Measurements from ENCODE around the gene POMGNT1.
"Not testable (repeated sequence)": the region's sequence is repeated elsewhere in the genome, so short reads cannot be mapped to it uniquely, and the experiment has no call there.

POMGNT1 gene

DNA sequence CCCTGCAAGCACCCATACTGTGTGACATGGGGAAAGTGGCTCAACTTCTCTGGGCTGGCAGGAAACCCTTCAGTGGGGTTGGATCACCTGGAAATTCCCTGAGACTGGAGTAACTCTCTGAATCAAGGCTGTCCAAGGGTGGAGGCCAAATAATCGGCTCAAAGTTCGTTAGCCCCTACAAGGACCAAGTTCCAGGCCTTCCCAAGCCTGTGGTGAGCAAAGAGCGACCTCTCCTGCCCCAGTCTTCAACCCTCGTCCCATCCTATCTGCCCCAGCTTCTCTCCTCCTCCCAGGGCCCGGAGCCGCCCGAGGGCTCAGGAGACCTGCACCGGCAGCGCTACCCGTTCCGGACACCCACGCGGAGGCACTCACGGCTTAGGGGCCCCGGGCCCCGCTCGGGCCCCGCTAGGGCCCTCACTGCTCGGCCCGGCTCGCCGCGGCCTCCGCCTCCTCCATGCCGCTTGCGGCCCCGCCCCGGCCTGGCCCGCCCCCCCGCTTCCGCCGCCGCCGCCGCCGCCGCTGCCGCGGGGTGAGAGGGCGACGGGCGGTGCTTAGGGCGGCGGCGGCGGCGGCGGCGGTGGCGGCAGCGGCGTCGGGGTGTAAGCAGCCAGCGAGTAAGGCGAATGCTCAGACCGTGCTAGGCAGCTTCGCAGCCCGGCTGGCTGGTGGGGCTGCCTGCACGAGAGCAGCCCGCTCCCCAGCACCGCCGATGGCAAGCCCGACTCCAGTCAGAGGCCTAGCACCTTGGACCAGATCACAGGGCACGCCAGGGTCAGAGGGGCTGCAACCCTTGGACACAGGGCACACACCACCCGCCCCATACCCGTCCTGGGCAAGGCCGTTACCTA lies at the start of gene POMGNT1:
Gene POMGNT1, minus strand, starts transcription at position 471 of the 848 bp plus-strand sequence. CDS start 613 bp downstream, outside the sequence.
- Mint-ChIP-seq H3K4me3 (peak within 1 kb of the TSS; percentile 87), H3K36me3 (ENCODE audit: low read depth) (peaks cover 6% of the 10 kb centered on the region), H3K27me3 (peaks cover 3% of the 10 kb centered on the region), H3K9me3 (no peaks in the 10 kb centered on the region), H3K4me1 (peaks cover 23% of the 10 kb centered on the region), H3K27ac (peak within 1 kb of the TSS; percentile 79)
- DNase-seq (peak; percentile 77), ATAC-seq (peak; percentile 96)

DNA sequence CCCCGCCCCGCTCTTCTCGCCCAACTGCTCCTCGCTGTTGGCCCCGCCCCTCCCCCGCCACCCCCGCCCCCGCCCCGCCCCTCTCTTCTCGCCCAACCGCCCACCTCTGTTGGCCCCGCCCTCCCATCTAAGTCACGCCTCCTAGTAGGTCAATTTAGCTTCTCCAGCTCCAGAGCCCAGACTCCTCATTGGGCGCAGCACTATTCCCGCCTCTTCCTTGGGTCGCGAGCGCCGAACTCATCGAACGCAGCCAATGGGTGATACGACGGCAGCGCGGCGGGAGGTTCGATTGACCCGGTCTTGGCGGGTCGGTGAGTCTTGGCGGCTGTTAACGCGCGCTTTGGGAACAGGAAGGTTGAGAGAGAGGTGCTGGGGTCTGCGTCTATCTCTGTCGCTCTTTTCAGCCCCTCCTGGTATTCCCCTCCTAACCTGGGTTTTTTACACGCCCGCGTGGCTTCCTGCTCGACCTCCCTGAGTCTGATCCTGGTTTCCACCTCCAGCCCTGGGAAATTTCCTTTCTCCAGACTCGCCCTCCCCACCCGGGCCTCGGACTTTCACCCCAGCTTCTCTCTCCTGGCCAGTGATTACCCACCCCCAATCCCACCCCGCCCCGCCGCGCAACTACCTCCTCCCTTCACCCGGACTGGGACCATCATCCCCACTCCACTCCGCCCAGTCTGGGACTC lies 49.3 kb upstream of the POMGNT1 start, which contains the start of gene RAD54L:
Gene RAD54L, plus strand, starts transcription at position 328 of the 686 bp plus-strand sequence. CDS start 643 bp downstream, outside the sequence.
- ATAC-seq (peak; percentile 93), DNase-seq (peak; percentile 96)
- Mint-ChIP-seq H3K4me3 (peak within 1 kb of the TSS; percentile 95), H3K4me1 (peaks cover 29% of the 10 kb centered on the region), H3K27ac (peak within 1 kb of the TSS; percentile 94), H3K9me3 (no peaks in the 10 kb centered on the region), H3K36me3 (ENCODE audit: low read depth) (peaks cover 33% of the 10 kb centered on the region), H3K27me3 (no peaks in the 10 kb centered on the region)

DNA sequence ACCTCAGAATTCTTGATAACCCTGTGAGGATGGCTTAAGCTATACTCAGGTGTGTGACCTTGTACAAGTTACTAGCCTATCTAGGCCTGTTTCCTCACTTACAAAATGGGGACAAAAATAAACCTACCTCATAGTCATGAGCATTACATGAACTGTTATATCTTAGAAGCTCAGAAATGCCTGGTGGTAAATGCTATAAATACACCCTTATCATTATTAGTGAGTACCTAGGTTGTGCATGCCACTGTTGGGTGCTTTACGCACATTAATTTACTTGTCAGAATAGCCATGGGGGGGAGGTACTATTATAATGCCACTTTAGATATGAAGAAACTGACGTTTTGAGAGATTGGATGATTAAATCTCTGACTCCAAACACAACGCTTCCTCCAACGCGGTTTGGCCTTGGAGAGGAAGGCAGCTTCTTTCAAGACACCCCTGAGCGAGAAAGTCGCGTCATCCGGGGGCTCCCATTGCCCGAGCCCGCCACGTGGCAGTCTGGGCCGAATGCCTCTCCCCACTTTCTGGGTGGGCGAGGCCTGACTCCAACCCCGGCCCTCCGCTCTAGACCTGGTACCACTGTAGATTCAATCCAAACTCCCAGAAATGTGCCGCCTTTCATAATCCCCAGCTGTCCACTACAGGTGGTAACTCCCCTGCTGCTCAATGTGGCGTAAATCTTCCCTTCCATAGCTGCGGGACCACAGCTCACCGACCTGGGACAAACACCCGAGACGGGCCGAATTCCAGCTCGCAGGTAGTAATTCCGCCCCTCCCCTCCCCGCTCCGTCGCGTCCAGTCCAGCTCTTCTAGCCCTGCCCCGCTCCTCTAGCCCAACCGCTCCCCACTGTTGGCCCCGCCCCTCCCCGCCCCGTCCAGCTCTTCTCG lies 48.6 kb upstream of the POMGNT1 start:
- DNase-seq (peak; percentile 73), ATAC-seq (peak; percentile 67)
- peaks cover 29% of the 10 kb centered on the region for H3K4me1 Mint-ChIP-seq
- peak overlapping the region; percentile 95 for H3K4me3 Mint-ChIP-seq
- H3K27me3 Mint-ChIP-seq: no peaks in the 10 kb centered on the region
- peaks cover 25% of the 10 kb centered on the region for H3K36me3 Mint-ChIP-seq (ENCODE audit: low read depth)
- no peaks in the 10 kb centered on the region for H3K9me3 Mint-ChIP-seq
- H3K27ac Mint-ChIP-seq: peak overlapping the region; percentile 94

DNA sequence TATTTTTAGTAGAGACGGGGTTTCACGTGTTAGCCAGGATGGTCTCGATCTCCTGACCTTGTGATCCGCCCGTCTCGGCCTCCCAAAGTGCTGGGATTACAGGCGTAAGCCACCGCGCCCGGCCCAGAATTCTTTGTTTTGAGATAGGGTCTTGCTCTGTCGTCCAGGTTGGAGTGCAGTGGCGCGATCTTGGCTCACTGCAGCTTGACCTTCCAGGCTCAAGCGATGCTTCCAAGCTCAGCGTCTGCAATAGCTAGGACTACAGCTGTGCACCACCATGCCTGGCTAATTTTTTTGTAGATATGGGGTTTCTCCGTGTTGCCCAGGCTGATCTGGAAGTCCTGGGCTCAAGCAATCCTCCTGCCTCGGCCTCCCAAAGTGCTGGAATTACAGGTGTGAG lies 47.9 kb upstream of the POMGNT1 start:
- peaks cover 29% of the 10 kb centered on the region for H3K4me1 Mint-ChIP-seq
- not testable (repeated sequence) for ATAC-seq, H3K27ac Mint-ChIP-seq, H3K27me3 Mint-ChIP-seq, H3K9me3 Mint-ChIP-seq, DNase-seq
- H3K36me3 Mint-ChIP-seq (ENCODE audit: low read depth): peaks cover 20% of the 10 kb centered on the region
- H3K4me3 Mint-ChIP-seq: peak overlapping the region; percentile 95

DNA sequence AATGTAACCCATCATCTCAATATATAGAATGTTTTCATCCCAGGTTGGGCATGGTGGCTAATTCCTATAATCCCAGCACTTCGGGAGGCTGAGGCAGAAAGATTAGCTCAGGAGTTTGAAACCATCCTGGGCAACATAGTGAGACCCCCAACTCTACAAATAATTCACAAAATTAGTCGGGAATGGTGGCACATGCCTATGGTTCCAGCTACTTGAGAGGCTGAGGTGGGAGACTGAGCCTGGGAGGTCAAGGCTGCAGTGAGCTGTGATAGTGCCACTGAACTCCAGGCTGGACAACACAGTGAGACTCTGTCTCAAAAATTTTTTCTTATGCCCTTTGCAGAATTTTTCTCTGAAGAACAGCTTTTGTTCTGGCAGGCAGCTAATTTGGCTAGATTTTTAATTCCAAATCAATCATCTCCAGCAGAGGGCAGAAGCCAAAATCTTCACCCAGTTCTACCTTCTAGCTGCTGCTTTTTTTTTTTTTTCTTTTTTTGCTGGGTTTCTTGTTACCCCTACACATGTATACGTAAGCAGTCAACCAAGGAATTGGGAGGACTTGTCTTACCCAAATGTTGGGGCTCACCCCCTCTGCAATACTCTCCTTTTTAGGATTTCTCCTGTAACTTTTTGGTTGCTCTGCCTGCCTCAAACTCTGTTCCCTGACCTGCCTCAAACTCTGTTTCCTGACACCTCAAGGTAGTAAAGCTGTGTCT lies 46.6 kb upstream of the POMGNT1 start:
- ATAC-seq: no peak
- Mint-ChIP-seq H3K4me1 (peaks cover 28% of the 10 kb centered on the region), H3K27ac (no peak overlapping the region), H3K9me3 (no peaks in the 10 kb centered on the region), H3K36me3 (ENCODE audit: low read depth) (peaks cover 10% of the 10 kb centered on the region), H3K27me3 (no peaks in the 10 kb centered on the region), H3K4me3 (no peak overlapping the region)
- no peak for DNase-seq

DNA sequence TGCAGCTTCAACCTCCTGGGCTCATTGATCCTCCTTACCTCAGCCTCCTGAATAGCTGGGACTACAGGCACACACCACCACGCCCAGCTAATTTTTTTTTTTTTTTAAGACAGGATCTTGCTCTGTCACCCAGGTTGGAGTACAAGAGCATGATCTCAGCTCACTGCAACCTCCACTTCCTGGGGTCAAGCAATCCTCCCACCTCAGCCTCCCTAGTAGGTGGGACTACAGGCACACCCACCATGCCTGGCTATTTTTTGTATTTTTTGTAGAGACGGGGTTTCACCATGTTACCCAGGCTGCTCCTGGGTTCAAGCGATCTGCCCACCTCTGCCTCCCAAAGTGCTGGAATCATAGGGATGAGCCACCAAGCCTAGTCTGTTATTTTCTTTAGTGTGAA lies 45.6 kb upstream of the POMGNT1 start:
- H3K27me3 Mint-ChIP-seq; H3K9me3 Mint-ChIP-seq; H3K36me3 Mint-ChIP-seq (ENCODE audit: low read depth); H3K4me3 Mint-ChIP-seq; ATAC-seq; DNase-seq; H3K27ac Mint-ChIP-seq: not testable (repeated sequence)
- peaks cover 18% of the 10 kb centered on the region for H3K4me1 Mint-ChIP-seq

DNA sequence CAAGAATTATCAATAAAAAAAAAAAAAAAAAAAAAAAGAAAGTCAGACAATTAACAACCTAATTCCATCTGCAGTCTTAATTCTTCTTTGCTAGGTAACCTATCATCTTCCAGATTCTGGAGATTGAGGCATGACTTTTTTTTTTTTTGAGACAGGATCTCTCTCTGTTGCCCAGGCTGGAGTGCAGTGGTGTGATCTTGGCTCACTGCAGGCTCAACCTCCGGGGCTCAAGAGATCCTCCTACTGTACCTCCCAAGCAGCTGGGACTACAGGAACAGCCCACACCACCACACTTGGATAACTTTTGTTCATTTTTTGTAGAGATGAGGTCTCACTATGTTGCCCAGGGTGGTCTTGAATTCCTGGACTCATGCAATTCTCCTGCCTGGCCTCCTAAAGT lies 44.7 kb upstream of the POMGNT1 start:
- no peak overlapping the region for H3K4me3 Mint-ChIP-seq
- peaks cover 13% of the 10 kb centered on the region for H3K4me1 Mint-ChIP-seq
- peaks cover 8% of the 10 kb centered on the region for H3K9me3 Mint-ChIP-seq
- ATAC-seq (no peak), DNase-seq (no peak)
- no peaks in the 10 kb centered on the region for H3K27me3 Mint-ChIP-seq
- no peaks in the 10 kb centered on the region for H3K36me3 Mint-ChIP-seq (ENCODE audit: low read depth)
- H3K27ac Mint-ChIP-seq: no peak overlapping the region

DNA sequence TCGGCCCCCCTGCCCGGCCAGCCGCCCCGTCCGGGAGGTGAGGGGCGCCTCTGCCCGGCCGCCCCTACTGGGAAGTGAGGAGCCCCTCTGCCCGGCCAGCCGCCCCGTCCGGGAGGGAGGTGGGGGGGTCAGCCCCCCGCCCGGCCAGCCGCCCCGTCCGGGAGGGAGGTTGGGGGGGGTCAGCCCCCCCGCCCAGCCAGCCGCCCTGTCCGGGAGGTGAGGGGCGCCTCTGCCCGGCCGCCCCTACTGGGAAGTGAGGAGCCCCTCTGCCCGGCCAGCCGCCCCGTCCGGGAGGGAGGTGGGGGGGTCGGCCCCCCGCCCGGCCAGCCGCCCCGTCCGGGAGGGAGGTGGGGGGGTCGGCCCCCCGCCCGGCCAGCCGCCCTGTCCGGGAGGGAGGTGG lies 43.5 kb upstream of the POMGNT1 start:
- H3K9me3 Mint-ChIP-seq; H3K27ac Mint-ChIP-seq; H3K27me3 Mint-ChIP-seq; H3K4me3 Mint-ChIP-seq; DNase-seq; H3K4me1 Mint-ChIP-seq; ATAC-seq; H3K36me3 Mint-ChIP-seq (ENCODE audit: low read depth): not testable (repeated sequence)

DNA sequence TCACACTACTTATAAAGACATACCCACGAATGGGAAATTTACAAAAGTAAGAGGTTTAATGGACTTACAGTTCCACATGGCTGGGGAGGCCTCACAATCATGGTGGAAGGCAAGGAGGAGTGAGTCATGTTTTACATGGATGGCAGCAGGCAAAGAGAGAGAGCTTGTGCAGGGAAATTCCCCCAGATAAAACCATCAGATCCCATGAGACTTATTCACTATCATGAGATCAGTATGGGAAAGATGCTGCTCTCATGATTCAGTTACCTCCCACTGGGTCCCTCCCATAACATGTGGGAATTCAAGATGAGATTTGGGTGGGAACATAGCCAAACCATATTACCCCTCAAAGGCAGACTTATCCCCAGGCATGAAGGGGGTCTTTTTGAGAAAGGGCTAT lies 40.6 kb upstream of the POMGNT1 start:
- DNase-seq; ATAC-seq; H3K4me1 Mint-ChIP-seq; H3K27me3 Mint-ChIP-seq; H3K36me3 Mint-ChIP-seq (ENCODE audit: low read depth); H3K27ac Mint-ChIP-seq; H3K9me3 Mint-ChIP-seq; H3K4me3 Mint-ChIP-seq: not testable (repeated sequence)

DNA sequence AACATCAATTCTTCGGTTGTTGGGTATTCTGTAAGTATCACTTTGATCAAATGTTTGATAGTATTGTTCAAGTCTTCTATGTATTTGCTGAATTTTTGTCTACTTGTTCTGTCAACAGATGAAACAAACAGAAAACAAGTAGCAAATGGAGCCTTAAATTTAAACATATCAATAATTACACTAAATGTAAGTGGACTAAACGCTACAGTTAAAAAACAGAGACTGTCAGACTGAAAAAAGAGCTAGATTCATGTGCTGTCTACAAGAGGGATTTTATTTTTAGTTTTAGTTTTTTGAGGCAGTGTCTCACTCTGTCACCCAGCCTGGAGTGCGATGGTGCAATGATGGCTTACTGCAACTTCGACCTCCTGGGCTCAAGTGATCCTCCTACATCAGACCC lies 38.6 kb upstream of the POMGNT1 start:
- Mint-ChIP-seq H3K4me1 (no peaks in the 10 kb centered on the region), H3K36me3 (ENCODE audit: low read depth) (no peaks in the 10 kb centered on the region), H3K9me3 (peaks cover 8% of the 10 kb centered on the region), H3K27ac (no peak overlapping the region), H3K4me3 (no peak overlapping the region), H3K27me3 (no peaks in the 10 kb centered on the region)
- ATAC-seq: no peak
- DNase-seq: no peak

DNA sequence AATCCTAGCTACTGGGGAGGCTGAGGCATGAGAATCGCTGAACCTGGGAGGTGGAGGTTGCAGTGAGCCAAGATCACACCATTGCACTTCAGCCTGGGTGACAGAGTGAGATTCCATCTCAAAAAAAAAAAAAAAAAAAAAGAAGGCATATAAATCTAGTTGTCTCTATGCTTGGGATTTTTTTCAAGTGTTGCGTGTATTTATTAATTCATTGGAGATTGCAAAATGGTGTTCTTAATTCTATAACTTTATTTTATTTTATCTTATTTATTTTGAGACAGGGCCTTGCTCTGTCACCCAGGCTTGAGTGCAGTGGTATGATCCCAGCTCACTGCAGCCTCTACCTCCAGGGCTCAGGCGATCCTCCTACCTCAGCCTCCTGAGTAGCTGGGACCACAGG lies 33.0 kb upstream of the POMGNT1 start:
- H3K27ac Mint-ChIP-seq; H3K4me1 Mint-ChIP-seq; H3K36me3 Mint-ChIP-seq (ENCODE audit: low read depth); H3K27me3 Mint-ChIP-seq; DNase-seq; ATAC-seq; H3K4me3 Mint-ChIP-seq; H3K9me3 Mint-ChIP-seq: not testable (repeated sequence)

DNA sequence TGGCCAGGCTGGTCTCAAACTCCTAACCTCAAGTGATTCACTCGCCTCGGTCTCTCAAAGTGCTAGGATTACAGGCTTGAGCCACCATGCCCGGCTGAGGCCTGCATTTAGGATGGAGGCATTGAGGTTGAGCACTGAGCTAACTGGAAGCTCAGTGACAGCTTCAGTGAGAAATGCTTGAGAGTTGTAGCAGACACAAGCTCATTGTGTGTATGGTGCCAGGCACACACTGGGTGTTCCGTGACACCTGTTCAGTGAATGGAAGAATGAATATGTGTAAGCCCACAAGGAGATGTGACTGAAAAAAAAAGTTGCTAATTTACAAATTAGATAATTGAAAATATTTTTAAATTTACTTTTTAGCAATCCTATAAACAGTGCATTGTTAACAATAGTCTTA lies 26.7 kb upstream of the POMGNT1 start:
- no peak overlapping the region for H3K27ac Mint-ChIP-seq
- DNase-seq (no peak), ATAC-seq (no peak)
- no peaks in the 10 kb centered on the region for H3K36me3 Mint-ChIP-seq (ENCODE audit: low read depth)
- H3K27me3 Mint-ChIP-seq: no peaks in the 10 kb centered on the region
- H3K9me3 Mint-ChIP-seq: no peaks in the 10 kb centered on the region
- no peak overlapping the region for H3K4me3 Mint-ChIP-seq
- H3K4me1 Mint-ChIP-seq: peaks cover 3% of the 10 kb centered on the region

DNA sequence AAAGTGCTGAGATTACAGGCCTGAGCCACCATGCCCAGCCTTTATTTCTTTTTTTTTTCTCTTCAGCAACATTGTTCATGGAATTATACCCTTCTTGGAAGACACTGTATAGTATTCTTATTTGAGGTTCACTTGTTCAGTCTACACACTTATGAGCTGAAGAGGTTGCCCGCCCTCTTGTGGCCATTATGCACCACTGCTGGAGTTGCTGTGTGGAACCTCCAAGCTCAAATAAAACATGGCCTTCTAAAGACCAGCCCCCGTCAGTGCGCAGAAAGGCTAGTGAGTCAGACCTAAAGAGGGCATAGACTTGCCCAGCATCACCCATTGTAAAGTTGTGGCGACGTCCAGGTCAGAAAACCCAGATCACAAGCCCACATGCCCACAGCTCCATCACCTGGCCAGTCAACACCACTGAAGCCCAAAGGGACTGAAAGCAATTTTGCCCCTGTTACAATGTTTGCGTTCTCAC lies 25.3 kb upstream of the POMGNT1 start:
- Mint-ChIP-seq H3K4me1 (peaks cover 3% of the 10 kb centered on the region), H3K9me3 (no peaks in the 10 kb centered on the region), H3K27me3 (no peaks in the 10 kb centered on the region), H3K36me3 (ENCODE audit: low read depth) (no peaks in the 10 kb centered on the region), H3K4me3 (no peak overlapping the region), H3K27ac (no peak overlapping the region)
- DNase-seq: peak; percentile 61
- peak; percentile 93 for ATAC-seq

DNA sequence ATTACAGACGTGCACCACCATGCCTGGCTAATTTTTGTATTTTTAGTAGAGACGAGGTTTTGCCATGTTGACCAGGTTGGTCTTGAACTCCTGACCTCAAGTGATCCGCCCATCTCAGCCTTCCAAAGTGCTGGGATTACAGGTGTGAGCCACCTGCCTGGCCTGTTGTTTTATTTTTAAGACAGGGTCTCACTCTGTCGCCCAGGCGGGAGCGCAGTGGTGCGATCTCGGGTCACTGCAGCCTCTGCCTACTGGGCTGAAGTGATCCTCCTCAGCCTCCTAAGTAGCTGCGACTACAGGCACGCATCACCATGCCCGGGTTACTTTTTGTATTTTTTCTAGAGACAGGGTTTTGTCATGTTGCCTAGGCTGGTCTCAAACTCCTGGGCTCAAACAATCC lies 24.8 kb upstream of the POMGNT1 start:
- ATAC-seq, H3K4me3 Mint-ChIP-seq: not testable (repeated sequence)

More for the DNA sequence above, 24.8 kb upstream of the POMGNT1 start:
- DNase-seq; H3K27me3 Mint-ChIP-seq; H3K27ac Mint-ChIP-seq; H3K36me3 Mint-ChIP-seq (ENCODE audit: low read depth); H3K9me3 Mint-ChIP-seq; H3K4me1 Mint-ChIP-seq: not testable (repeated sequence)

Data from activated naive CD8-positive, alpha-beta T cell treated with anti-CD3 and anti-CD28 coated beads, Interleukin-2, amount 50 U/mL, for 24 hours (primary cell).